GM18502 (cell line): ENCODE measurements around the gene ERBIN.
A peak's percentile ranks its signal among the peaks of the same experiment; 100 is the strongest.
"Not testable (repeated sequence)": the region's sequence is repeated elsewhere in the genome, so short reads cannot be mapped to it uniquely, and the experiment has no call there.

Experiments
- ATAC-seq: cut with Tn5 transposase; IDR thresholded peaks from one replicate; pipeline ENCODE4 v1.9.1; 2021; ENCODE audit warnings: mild to moderate bottlenecking; ENCODE audit not compliant: unreplicated experiment, poor library complexity

The ERBIN gene

GRCh38 chr5:65926276-65926783 is at the start of gene ERBIN:
TSS of gene ERBIN (plus strand) at chr5:65926575. CDS start at chr5:65992719, 66,144 bp downstream.
- peak; percentile 22 for ATAC-seq

- ATAC-seq, result no peak
These were observed 49.4 kb upstream of the ERBIN start for GRCh38 chr5:65876970-65877369.

GRCh38 chr5:65879668-65880256 is 46.6 kb upstream of the ERBIN start:
- ATAC-seq, result not testable (repeated sequence)

- no peak for ATAC-seq
These were observed 45.8 kb upstream of the ERBIN start for GRCh38 chr5:65880496-65881072.

- no peak for ATAC-seq
These were observed 44.1 kb upstream of the ERBIN start for GRCh38 chr5:65882278-65882677.

GRCh38 chr5:65883461-65883860 is 42.9 kb upstream of the ERBIN start:
- ATAC-seq, result no peak

- no peak for ATAC-seq
These were observed 40.0 kb upstream of the ERBIN start for GRCh38 chr5:65886387-65886786.

GRCh38 chr5:65892024-65892423 is 34.4 kb upstream of the ERBIN start:
- not testable (repeated sequence) for ATAC-seq

- ATAC-seq, result no peak
These were observed 33.6 kb upstream of the ERBIN start for GRCh38 chr5:65892801-65893200.

- ATAC-seq, result no peak
These were observed 32.5 kb upstream of the ERBIN start for GRCh38 chr5:65893749-65894430.

GRCh38 chr5:65895891-65896290 is 30.5 kb upstream of the ERBIN start:
- no peak for ATAC-seq

GRCh38 chr5:65900746-65901145 is 25.6 kb upstream of the ERBIN start:
- ATAC-seq, result no peak

- ATAC-seq, result no peak
These were observed 24.3 kb upstream of the ERBIN start for GRCh38 chr5:65902104-65902503.

- no peak for ATAC-seq
These were observed 22.8 kb upstream of the ERBIN start for GRCh38 chr5:65903581-65903980.

- ATAC-seq, result no peak
These were observed 20.1 kb upstream of the ERBIN start for GRCh38 chr5:65906256-65906655.

- no peak for ATAC-seq
These were observed 19.2 kb upstream of the ERBIN start for GRCh38 chr5:65907135-65907534.

- no peak for ATAC-seq
These were observed 15.7 kb upstream of the ERBIN start for GRCh38 chr5:65910711-65911110.

- no peak for ATAC-seq
These were observed 14.1 kb upstream of the ERBIN start for GRCh38 chr5:65912311-65912710.

- ATAC-seq, result no peak
These were observed 12.9 kb upstream of the ERBIN start for GRCh38 chr5:65913519-65913918.

- no peak for ATAC-seq
These were observed 11.7 kb upstream of the ERBIN start for GRCh38 chr5:65914641-65915196.

- ATAC-seq, result not testable (repeated sequence)
These were observed 10.7 kb upstream of the ERBIN start for GRCh38 chr5:65915661-65916060.
